ENCODE data around the gene CYTH2.
A peak's percentile ranks its signal among the peaks of the same experiment; 100 is the strongest.

Gene CYTH2

DNA sequence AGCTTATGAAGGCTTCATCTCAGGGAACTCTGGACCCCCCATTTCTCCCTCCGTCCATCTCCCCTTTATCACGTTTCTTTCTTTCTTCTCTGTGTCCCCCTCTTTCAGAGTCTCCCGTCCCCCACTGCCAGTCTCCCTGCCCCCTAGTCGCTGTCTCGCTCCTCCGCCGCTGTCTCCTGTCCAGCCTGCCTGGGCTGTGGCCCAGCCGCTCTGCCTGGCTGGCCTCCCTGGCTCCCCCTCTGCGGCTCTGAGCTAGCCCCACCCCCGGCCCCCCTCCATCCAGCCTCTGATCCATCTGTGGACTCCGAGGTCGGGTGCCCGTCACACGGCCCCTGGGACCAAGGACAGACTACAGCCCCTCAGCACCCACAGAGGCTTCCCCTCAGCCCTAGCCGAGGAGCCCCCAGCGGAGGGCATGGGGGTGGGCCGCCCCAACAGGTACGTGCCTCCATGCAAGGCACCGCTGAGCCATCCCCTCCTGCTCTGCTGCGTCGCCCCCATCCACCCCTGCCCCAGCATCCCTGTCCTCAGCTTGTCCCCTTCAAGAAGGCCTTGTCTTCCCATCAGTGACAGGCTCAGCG lies 14.9 kb upstream of the CYTH2 start:
- no peak for DNase-seq

DNA sequence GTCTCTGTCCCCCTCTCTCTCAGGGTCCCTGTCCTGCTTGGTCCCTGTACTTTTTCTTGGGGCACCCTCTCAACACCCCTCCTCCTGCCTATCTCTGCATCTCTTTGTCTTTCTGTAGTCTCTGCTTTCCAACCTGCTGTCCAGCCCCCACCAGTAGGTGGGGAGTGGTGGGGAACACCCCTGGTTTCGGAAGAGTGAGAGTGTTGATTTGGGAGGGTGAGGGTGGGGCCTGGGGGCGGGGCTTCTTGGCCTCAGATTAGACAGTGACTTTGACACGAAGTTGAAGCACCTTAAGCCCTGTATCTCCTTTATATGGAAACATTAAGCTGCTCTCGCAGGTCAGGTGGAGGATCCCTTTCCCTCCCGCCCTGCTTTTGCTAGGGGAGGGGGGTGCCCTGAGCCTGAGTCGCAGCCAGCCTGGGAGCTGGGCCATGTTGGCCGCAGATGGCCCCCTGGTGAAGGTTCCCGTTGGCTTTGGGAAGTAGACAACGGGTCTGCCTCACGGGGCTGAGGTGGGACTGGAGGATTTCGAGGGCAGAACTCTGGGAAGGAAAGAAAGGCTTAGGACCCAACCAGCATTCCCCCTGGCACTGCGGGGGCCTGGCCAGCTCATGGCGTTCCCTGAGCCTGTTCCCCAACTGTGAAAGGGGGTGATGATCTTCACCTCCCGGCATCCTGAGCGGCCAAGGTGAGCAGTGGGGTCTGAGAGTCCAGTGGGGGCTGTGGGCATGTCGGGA lies 13.8 kb upstream of the CYTH2 start, which contains the start of gene KCNJ14:
TSS of gene KCNJ14 (plus strand) at position 404 of the 737 bp plus-strand sequence. CDS start 6,151 bp downstream, outside the sequence.
- DNase-seq: no peak

DNA sequence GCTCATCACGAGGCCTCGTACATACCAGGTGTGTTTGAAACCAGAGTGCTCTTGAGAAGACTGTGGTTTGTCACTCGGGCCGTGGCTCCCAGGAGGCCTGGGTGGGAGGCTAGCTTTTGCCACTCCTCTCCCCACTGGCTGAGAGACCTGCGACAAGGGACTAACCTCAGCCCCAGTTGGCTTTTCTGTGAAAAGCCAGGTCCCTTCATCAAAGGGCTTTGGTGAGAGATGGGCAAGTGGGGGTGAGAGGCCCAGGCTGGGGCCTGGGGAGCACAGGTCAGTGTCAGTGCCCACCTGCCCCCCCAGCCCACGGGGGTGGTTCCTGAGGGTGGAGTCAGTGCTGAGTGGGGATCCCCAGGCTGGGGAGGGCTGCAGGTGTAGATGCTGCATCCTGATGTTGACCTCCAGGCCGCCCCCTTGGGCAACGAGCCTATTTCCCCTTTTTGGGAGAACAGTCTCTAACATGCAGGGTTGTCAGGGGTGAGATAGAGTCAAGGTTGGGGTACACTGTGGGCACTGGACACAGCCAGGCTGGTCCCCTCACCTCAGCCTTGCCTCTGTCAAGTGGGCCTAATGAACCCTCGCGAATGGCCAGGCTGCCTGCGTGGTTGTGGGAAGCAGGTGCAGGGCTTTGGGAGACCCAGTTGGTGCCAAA lies 13.1 kb upstream of the CYTH2 start:
- DNase-seq: no peak

DNA sequence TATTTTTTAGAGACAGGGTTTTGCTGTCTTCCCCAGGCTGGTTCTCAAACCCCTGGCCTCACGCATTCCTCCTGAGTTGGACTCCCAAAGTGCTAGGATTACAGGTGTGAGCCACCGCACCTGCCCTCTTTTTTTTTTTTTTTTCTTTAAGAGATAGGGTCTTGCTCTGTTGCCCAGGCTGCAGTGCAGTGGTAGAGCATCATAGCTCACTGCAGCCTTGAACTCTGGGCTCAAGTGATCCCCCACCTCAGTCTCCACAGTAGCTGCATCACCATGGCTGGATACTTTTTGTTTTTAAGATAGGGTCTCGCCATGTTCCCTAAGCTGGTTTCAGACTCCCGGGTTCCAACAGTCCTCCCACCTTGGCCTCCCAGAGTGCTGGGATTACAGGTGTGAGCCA lies 12.3 kb upstream of the CYTH2 start:
- no peak for DNase-seq

DNA sequence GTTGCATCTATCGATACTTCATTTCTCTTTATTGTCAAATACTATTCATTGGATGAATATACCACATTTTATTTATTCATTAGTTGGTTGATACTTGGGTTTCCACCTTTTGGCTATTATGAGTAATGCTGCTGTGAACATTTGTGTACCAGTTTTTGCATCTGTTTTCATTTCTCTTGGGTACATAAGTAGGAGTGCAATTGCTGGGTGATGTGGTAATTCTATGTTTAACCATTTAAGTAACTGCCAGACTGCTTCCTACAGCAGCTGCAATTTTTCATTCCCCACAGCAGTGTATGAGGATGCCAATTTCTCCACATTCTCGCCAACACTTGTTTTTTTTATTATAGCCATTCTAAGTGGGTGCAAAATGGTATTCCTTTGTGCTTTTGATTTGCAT lies 11.2 kb upstream of the CYTH2 start:
- no peak for DNase-seq

DNA sequence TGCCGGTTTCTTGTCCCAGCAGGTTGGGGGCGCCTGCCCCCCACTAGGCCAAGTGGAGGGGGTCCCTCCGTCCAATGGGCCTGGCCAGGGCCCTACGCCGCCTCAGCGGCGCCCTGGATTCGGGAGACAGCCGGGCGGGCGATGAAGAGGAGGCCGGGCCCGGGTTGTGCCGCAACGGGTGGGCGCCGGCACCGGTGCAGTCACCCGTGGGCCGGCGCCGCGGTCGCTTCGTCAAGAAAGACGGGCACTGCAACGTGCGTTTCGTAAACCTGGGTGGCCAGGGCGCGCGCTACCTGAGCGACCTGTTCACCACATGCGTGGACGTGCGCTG lies 7.6 kb upstream of the CYTH2 start:
- no peak for DNase-seq

DNA sequence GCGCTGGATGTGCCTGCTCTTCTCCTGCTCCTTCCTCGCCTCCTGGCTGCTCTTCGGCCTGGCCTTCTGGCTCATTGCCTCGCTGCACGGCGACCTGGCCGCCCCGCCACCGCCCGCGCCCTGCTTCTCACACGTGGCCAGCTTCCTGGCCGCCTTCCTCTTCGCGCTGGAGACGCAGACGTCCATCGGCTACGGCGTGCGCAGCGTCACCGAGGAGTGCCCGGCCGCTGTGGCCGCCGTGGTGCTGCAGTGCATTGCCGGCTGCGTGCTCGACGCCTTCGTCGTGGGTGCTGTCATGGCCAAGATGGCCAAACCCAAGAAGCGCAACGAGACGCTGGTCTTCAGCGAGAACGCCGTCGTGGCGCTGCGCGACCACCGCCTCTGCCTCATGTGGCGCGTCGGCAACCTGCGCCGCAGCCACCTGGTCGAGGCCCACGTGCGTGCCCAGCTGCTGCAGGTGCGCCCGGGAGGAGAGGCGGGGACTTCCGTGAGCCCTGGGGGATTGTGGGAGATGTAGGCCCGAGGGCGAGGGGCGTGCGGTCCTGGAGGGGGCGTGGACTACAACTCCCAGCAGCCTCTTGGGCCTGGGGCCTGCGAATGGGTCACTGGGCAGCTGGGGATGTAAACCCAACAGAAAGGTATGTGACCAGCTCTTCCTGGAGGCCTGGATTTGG lies 7.0 kb upstream of the CYTH2 start:
- peak in 1 of 3 experiments; percentile 4 for DNase-seq

DNA sequence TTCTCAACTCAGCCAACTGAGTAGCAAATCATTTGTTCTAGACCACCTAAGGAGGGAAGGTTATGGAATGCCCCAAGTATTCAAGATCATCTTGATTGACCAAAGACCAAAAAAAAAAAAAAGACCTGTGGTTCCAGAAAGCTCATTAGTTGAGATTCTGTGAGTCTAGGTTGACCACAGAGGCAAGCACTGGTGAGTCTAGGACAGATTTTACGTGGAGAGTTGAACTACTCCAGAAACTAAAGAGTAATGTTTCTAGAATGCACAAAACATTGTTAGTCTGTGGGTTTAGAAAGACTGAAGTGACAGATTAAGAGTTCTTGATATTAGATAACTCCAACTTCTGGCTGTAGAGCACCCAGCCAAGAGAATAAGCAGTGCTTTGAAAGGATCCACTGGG lies 4.0 kb upstream of the CYTH2 start:
- no peak for DNase-seq

DNA sequence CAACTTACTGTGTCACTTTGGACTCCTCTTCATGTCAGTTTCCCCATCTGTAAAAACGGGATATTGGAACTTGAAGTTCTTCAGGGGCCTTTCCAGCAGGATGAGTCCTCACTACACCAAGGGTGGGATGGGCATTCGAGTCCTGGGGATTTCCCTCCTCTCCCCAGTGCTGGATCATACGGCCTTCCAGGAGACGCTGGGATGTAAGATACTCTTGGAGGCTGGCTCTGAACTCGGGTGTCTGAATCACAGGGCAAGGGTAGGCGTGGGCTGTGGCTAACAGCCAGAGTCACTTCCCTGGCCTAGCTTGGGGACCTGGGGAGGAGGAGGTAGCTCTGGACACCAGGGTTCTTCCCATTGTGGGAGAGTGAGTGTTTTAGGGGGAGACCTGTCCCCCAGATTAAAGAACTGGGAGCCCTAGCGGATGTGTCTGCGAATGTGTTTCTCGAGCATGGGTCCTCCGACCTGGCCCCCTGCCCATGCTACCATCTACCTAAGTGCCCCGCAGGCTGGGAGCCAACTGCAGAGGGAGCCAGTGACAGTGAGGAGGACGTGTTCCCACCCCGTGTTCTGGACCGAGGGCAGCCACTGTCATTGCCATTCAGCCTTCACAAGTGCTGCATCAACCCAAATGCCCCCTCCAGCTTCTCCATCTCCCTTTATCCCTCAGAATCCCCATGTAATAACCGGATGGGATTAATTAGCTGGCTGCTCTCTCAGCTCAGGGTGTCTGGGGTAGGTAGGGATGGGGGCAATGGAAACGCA lies 2.4 kb upstream of the CYTH2 start:
- DNase-seq: no peak

DNA sequence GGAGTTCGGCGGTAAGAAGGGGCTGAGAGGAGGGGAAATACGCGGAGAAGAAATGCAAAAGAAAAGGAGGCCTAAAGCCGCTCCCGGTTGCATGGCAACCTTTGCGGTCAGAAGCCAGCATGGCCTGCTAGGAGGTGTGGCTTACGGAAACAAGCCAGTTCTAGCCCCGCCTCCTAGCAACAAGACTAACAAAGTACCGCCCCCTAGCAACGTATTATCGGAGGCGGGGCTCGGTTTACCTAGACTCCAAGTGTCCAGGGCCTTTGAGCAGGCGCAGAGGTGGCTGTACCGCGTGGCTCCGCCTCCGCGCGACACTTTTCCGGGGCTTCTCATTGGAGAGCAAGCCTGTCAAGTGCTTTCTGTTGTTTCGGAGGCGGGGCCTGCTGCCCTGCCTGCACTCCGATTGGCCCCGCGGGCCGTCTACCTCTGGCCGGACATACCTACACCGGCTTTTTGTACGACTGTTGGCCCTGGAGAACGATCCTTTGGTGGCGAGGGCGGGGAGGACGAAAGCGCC lies 339 bp upstream of the CYTH2 start:
- peak; percentile 100 for DNase-seq

DNA sequence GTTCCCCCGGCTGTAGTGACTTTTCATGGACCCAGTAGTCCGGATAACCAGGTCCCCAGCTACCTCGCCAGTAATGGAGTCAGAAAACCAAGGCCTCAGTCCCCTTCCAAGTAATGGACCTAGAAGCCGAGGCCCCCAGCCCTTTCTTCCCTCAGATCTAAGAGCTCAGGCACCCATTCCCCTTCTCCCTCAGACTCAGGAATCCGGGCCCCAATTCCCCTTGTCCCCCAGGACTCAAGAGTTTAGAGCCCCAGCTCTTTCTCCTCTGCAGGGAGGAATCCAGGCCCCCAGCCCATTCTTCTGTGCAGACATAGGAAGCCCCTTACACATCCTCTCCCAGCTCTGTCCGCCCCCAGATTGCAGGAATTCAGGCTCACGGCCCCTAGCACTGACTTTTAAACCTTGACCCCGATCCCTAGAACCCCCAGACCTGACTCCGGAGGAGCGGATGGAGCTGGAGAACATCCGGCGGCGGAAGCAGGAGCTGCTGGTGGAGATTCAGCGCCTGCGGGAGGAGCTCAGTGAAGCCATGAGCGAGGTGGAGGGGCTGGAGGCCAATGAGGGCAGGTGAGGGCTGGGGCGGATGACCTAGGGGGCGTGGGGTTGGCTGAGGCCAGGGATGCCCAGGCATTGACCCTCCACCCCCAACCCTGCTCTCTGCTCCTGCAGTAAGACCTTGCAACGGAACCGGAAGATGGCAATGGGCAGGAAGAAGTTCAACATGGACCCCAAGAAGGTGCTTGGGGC lies 938 bp downstream of the CYTH2 start:
- no peak for DNase-seq

DNA sequence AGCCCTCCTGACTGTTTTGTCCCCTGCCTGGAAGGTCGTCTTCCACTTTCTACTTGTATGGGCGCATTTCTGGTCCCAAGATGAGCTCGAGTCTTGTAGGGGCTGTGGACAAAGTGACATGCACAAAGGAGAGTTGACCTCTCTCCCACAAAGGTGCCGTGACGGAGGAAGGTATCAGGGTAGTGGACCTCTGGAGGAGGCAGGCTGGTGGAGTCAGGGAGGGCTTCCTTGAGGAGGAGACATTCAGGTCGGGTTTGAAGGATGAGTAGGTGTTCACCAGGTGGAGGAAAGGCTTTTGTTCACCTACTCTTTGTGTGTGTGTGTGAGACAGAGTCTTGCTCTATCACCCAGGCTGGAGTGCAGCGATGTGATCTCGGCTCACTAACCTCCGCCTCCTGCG lies 1.7 kb downstream of the CYTH2 start:
- DNase-seq: no peak

DNA sequence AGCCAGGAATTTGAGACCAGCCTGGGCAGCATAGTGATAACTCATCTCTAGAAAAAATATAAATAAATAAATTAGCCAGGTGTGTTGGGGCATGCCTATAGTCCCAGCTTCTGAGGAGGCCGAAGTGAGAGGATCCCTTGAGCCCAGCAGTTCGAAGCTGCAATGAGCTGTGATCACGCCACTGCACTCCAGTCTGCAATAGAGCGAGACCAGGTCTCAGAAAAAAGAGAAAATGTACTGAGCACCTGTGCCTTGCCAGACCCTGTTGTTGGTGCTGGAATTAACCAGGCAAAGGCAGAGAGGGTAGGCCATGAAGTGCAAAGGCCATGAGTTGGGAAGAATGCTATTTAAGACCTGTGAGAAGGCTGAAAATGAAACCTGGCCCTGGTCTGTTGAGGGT lies 2.7 kb downstream of the CYTH2 start:
- DNase-seq: peak in 1 of 3 experiments; percentile 72

DNA sequence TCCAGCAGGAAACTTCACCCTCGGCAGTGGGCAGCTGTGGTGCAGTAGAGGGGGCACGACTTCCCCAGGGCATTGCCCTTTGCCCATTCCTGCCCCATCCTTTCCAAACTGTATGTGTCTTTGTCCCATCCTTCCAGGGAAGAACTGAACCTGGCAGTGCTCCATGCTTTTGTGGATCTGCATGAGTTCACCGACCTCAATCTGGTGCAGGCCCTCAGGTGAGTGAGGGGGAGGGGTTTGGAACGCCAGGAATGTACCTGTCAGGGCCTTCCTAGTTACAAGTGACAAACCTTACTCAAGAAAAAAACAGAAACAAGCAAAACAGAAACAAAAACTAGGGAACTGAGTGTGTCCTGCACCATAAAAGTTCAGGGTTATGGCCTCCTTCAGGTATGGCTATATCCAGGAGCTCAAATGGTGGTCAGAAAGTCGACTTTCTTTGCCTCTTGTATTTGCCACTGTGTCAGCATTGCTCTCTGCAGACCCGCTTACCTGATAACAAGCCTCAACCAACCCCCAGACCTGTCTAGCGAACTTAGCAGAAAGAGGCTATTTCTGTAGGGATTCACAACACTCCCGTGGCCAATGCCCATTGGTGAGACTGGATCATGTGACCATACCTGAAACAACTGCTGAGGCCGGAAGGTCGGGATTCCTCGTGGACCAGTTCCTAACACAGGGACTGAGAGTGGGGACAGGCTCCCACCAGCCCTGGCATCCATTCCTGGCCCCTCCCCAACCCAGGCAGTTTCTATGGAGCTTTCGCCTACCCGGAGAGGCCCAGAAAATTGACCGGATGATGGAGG lies 4.2 kb downstream of the CYTH2 start:
- DNase-seq: no peak

DNA sequence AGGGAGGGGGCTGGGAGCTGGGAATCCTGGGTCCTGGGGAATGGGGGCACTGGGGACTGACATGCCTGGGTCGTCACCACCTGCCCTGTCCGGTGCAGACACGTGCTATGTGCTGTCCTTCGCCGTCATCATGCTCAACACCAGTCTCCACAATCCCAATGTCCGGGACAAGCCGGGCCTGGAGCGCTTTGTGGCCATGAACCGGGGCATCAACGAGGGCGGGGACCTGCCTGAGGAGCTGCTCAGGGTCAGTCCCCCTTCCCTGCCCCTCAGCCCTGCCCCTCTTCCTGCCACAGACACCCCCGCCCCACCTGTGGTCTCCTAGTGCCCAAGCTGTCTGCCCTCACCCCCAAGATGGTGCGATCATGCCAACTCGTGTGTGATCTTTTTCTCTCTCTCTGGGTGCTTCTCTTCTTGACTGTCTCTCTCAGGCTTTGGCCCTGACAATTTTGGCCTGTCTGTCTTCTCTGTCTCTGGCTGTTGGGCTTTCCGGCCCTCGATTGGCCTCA lies 5.0 kb downstream of the CYTH2 start:
- no peak for DNase-seq

DNA sequence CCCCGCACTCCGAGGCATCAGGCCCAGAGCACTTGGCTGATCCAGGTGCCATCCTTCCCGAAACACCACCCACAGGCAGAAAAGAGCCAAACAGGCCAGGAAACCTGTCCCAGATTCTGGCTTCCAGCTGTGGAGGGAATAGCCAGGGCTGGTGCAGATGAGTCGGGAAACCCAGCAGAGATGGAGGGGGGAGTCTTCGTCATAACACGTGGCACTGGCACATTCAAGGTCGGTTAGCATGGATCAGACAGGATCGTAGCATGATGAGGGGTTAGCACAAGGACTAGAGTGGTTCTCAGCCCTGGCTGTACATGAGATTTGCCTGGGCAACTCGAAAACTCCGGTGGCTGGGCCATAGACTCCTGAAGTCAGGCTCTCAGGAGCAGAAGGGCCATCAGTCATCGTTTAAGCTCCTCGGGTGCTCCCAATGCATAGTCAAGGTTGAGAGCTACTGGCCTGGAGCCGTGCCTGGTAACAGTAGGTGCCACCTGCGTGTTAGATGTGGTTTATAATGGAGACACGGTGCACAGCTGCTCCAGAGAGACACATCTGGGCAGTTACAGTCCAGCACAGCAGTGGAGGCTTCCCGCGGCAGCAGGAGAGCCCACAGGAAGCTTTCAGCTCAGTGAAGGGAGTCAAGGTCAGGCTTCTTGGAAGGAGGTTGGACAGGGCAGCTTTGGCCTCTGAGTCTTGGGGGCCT lies 6.3 kb downstream of the CYTH2 start:
- no peak for DNase-seq

DNA sequence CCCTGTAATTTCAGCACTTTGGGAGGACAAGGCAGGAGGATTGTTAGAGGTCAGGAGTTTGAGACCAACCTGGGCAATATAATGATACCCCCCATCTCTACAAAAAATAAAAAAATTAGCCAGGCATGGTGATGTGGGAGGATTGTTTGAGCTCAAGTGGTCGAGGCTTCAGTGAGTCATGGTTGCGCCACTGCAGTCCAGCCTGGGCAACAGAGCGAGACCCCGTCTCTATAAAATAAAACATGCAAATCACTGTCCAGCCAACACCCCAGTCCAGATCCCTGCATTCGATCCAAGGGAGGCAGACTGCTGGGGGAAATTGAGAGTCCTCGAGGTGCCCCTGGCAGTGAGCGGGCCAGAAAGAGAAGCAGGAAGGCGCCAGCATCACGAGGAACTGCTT lies 7.0 kb downstream of the CYTH2 start:
- no peak for DNase-seq

DNA sequence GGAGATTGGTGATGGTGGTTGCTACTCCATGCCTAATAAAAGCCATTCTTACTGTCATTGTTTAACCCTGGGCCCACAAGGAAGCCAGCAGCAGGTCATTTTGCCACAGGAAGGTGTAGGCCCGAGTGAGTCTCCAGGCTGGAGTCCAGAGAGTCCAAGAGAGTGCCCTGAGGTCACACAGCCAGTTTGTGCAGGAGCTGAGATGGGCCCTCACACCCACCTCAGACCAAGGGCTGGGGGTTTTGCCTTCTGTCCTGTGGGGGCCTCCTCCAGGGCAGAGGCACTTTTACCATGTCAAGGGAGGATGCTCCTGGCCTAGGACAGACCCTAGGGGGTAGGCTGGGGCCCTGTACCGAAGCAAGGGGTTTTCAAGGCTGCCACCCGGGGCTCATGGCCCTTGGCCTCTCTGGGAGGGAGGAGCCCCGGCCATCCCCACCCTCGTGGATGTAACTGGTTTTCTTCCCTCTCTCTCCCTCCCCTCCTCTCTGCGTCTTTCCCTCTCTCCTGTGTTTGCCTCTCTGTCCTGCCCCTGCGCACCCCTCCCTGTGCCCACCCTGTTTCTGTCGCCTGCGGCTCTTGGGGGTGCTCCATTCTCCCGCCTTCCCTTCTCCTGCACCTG lies 8.0 kb downstream of the CYTH2 start:
- no peak for DNase-seq

DNA sequence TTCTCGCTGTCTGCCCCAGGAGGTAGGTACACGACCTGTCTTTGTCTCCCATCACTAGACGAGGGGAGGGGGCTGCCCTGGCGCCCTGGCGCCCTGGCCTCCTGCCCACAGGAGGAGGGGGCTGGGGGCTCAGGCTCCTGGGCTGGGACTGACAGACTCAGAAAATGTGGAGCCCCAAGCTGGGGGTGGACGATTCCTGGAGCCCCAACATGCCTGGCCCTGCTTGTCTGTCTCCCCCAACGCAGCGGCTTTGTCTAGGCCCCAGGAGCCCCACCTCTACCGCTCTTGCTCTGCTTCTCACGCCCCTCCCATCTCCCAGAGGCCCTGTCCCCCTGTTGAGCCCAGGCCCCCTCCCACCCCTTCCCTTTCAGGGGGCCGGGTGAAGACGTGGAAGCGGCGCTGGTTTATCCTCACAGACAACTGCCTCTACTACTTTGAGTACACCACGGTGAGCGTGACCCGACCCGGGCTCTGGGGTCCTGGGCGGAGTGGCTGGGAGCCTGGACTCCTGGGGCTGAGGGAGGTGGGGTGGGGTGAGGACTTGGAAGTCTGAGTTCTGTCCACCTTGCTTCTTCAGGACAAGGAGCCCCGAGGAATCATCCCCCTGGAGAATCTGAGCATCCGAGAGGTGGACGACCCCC lies 8.6 kb downstream of the CYTH2 start:
- no peak for DNase-seq

Measured in NCI-H1417 (cell line).